ENCODE measurements around the gene DYNLT5.
"Not testable (repeated sequence)": the region's sequence is repeated elsewhere in the genome, so short reads cannot be mapped to it uniquely, and the experiment has no call there.

DYNLT5 gene

GRCh38 chr1:66752000-66752592, at the start of gene DYNLT5:
Gene DYNLT5 (plus strand): TSS chr1:66752459. CDS start chr1:66754659, 2,200 bp downstream.
- no peak for DNase-seq

GRCh38 chr1:66704177-66704875, 47.9 kb upstream of the DYNLT5 start:
- DNase-seq, result no peak

GRCh38 chr1:66705110-66705509, 47.1 kb upstream of the DYNLT5 start:
- no peak for DNase-seq

- no peak for DNase-seq
These were observed 40.8 kb upstream of the DYNLT5 start for GRCh38 chr1:66711420-66711819.

GRCh38 chr1:66712839-66713238, 39.4 kb upstream of the DYNLT5 start:
- DNase-seq, result no peak

- no peak for DNase-seq
These were observed 28.3 kb upstream of the DYNLT5 start for GRCh38 chr1:66723985-66724384.

GRCh38 chr1:66725885-66726665, 26.2 kb upstream of the DYNLT5 start:
- DNase-seq, result no peak

GRCh38 chr1:66728021-66728420, 24.2 kb upstream of the DYNLT5 start:
- DNase-seq, result no peak

- not testable (repeated sequence) for DNase-seq
These were observed 23.5 kb upstream of the DYNLT5 start for GRCh38 chr1:66728716-66729115.

GRCh38 chr1:66729119-66729518, 23.1 kb upstream of the DYNLT5 start:
- no peak for DNase-seq

GRCh38 chr1:66729523-66729922, 22.7 kb upstream of the DYNLT5 start:
- DNase-seq, result no peak

GRCh38 chr1:66730462-66730861, 21.8 kb upstream of the DYNLT5 start:
- no peak for DNase-seq

- DNase-seq, result no peak
These were observed 20.9 kb upstream of the DYNLT5 start for GRCh38 chr1:66731170-66731865.

- no peak for DNase-seq
These were observed 19.7 kb upstream of the DYNLT5 start for GRCh38 chr1:66732407-66733166.

GRCh38 chr1:66733348-66734017, 18.8 kb upstream of the DYNLT5 start:
- DNase-seq, result no peak

- DNase-seq, result not testable (repeated sequence)
These were observed 17.7 kb upstream of the DYNLT5 start for GRCh38 chr1:66734531-66734930.

- DNase-seq, result no peak
These were observed 14.4 kb upstream of the DYNLT5 start for GRCh38 chr1:66737836-66738235.

GRCh38 chr1:66739401-66740157, 12.7 kb upstream of the DYNLT5 start:
- DNase-seq, result no peak

GRCh38 chr1:66745451-66745850, 6.8 kb upstream of the DYNLT5 start:
- no peak for DNase-seq

- DNase-seq, result no peak
These were observed 4.8 kb upstream of the DYNLT5 start for GRCh38 chr1:66747501-66747900.

- no peak for DNase-seq
These were observed 1.7 kb upstream of the DYNLT5 start for GRCh38 chr1:66750577-66750976.

Data from SIG-M5 (cell line).